NCI-H2029 treated with DMSO at 0.1 percent for 48 hours (cell line): ENCODE data around the gene UBTD2.

ENCODE experiments used
- DNase-seq: peaks from one replicate; lab custom pipeline; 2025; lab: John Stamatoyannopoulos, UW

Gene UBTD2

DNA sequence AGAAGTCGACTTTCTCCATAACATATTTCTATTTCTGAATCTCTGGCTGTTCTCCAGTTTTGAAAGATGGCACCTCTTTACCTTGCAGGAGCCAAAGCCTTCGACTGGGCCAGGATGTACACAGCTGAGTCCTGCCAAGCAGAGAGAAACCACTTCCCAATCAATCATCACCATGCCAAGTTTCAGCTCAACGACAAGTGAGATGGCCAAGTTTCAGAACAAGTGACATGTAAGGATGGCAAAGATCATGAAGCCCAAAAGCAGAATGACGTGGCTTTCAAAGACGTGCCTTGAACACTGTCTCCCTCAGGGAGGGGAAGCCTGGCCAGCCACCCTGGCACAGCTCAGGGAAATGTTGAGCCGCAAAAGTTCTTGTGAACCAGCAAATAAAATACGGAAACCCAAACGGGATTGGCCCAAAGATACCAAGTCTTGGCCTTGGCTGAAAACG, 113.3 kb downstream of the UBTD2 start:
- no peak for DNase-seq

DNA sequence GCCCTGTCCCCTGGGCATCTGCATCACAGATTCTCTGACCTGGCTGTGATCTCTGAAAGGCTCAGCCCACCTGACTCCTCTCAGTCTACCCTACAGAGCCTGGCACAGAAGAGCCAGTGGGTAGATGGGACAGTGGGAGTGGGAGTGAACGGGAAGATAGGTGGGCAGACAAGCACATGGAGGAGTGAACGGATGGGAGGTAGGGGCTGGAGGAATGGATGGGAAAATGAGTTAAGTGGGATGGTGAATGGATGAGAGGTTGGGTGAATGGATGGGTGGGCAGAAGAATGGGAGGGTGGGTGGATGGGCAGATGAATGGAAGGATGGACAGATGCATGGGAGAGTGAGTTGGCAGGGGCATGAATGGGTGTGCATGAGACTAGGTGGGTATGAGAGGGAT, 114.3 kb downstream of the UBTD2 start:
- no peak for DNase-seq

DNA sequence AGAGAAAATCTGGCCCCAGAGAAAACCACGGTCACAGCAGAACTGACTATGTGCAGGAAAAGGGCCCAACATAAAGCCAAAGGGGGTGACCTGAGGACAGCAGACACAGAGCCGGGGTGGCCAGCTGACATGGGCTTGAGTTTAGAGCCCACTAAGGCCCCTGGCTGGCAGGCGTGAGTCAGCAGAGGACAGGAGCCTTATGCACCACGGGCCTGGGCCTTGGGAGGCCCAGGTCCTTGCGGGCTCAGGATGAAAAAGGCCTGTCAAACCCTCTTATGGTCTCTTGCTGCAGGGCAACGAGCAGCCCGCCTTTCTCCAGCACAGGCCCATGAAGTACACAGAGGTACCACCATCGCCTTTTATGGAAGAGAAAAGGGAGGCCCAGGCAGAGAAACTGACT, 115.3 kb downstream of the UBTD2 start:
- DNase-seq = no peak

DNA sequence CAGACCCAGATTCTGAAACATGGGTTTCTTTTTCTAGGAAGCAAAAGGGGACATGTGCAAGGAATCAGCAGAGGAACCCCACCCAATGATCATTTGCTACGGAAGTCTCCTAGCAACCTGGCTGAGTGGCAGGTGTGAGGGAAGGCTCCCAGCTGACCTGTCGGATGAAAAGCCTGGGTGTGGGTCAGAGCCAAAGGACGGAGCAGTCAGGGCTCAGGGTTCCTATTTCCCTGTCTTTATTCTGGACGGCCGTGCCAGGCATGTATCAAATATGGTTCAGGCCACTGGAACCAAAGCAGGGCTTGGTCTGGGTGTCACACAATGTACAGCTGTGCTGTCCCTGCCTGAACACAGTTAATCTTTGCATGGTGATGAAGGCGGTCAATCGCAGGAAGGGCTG, 115.7 kb downstream of the UBTD2 start:
- DNase-seq = no peak

DNA sequence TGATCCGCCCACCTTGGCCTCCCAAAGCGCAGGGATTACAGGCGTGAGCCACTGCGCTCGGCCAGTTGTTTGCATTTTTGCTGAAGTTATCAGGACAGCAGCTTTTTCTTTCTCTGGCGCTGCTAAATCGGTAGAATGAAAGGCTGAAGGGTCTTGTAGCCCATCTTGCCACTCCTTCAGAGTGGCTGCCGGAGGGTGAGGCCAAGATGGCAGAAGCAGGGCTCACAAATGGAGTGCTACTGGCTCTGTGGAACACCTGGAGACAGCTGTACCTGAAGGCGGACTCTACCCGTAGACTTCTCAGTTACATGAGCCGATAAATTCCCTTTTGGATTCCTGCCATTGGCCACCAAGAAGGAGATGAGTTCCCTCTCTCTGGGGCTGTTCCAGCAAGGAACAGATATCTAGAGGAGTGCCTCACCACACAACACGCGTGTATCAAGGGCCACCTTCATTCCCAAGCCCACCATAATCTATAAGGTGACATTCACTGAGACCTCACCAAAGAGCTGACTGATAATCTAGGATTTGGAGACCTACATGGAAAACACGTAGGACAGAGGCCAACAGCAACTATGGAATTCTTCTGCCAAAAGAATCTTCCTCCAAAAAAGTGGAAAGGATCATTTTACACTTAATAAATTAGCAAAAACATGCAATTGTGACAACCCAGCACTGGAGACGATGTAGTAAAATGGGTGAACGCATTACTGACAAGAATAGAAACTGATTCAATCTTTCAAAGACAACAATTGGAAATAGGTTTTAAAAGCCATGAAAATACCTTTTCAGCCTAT, 117.3 kb downstream of the UBTD2 start:
- DNase-seq = no peak

DNA sequence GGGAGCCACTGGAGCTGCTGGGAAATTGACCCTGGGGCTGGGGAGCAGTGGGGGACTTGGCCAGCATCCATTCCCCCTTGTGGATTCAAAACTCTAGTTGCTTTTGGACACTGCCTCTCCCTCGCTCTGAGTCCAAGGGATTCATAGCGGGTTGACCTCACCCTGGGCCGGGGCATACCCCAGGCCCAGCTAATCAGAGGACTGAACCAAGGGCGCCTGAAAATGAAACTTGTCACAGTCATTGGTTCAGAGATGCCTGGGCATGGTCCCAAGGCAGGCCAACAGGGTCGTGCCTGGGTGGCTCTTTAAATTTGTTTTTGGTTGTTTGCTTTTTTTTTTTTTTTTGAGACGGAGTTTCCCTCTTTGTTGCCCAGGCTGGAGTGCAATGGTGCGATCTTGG, 118.1 kb downstream of the UBTD2 start:
- DNase-seq = no peak

DNA sequence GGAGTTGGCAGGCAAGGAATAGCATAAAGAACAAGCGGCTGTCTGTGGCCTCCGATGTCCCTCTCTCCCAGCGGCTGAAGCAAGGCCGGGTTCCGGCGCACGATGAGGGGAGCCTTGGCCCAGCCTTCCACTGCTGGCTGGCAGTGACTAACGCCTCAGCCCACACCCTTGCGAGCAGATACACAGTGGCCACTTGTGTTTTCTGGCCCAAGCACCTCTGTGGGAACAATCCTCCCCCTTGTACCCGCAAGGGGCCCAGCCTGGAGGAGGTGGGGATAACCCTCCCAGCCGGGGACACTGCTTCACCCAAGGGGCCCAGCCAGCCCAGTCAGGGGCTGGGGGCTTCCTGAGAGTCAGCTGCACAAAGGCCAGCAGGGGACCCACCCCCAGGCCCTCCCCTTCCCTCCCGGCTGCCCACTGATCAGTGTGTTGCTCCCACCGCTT, 118.8 kb downstream of the UBTD2 start:
- no peak for DNase-seq

DNA sequence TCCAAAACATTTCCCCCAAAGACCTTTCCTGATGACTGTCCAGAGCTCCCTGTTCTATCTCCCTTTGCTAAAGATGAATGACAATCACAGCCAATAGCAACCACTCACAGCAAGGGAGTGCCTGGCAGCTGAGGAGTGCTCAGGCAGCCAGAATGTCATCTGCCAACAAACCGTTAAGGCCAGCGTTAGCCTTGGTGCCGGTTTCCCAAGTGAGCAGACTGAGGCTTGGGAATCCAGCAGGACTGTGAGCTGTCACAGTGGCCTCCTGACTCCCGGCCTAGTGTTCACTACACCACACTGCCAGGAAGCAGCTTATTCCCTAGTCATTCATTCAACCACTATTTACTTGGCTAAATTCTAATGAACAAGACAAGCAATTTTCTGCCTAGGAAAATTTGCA, 120.2 kb downstream of the UBTD2 start:
- DNase-seq = no peak

DNA sequence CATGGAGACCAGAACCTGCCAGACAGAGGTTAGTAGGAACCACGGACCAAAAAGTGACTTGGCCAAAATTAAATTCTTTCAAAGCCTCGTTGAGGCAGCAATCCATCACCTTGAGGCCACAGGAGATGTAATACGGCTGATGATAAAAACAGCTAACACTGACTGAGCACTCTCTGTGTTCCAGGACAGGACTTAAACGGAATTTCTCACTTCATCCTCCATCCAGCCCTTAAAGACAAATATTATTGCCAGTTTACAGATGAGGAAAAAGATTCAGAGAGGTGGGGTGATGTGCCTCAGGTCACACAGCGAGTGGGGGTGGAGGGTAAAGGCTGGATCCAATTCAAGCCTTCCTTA, 120.6 kb downstream of the UBTD2 start:
- DNase-seq = no peak

DNA sequence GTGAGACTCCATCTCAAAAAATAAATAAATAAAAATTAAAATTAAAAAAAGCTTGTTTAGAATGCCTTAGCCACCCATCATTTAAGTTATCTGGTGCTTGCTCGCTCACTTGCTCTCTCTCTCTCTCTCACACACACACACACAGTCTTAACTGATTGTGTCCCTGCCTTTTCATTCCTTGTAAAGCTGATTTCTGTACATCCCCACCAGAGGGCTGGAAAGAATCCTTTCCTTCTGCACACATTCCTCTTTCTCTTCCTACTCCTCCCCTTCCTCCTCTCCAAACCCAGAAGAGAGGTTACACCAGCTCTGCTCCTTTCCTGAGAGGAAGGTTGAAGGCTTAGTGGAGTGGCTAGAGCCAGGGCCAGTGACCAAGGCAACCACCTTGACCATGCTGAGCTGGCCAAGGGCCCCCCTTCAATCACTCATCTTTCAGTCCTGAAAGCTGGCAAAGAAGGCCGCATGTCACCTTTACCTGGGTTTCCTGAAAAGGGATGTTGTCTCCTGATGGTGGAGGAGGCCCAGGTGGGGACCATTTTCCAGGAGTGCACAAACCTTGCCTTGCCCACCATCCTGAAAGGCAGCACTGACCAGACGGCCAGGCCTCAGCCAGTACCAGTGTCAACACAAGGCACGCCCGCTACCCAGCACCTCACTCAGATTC, 121.1 kb downstream of the UBTD2 start:
- no peak for DNase-seq

DNA sequence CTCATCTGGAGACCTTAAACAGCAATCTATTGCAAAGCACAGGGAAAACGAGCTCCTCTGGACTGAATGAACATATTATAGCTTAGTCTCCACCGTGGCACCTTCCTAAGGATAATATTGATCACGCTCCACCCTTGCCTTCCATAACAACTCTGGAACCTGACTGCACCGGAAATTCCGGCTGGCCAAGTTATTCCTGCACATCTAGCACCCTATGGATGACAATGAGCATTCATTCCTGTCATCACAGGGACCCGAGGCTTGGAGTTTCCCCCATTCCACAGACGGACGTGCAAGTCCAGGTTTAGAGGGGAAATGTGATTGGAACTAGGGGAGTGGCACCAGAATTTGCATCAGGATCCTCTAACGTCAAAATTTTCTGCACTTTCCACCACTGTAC, 123.1 kb downstream of the UBTD2 start:
- no peak for DNase-seq
